GM19023 (cell line): ENCODE measurements around the gene ZNF354B.
"Not testable (repeated sequence)": the region's sequence is repeated elsewhere in the genome, so short reads cannot be mapped to it uniquely, and the experiment has no call there.

Source experiments
- ATAC-seq: cut with Tn5 transposase; IDR thresholded peaks from one replicate; pipeline ENCODE4 v1.9.1; 2021; ENCODE audit warnings: mild to moderate bottlenecking, moderate library complexity; ENCODE audit not compliant: unreplicated experiment

Gene ZNF354B

GRCh38 chr5:178883115-178883694 lies 23.5 kb downstream of the ZNF354B start:
- ATAC-seq, result not testable (repeated sequence)

GRCh38 chr5:178883815-178884430 lies 24.2 kb downstream of the ZNF354B start:
- no peak for ATAC-seq

GRCh38 chr5:178895615-178896571 lies 36.1 kb downstream of the ZNF354B start, which contains the start of gene ZFP2:
ZFP2 (plus strand) TSS chr5:178895913; CDS start chr5:178931314, 35,401 bp downstream.
- ATAC-seq, result no peak

- ATAC-seq, result no peak
These were observed 39.5 kb downstream of the ZNF354B start for GRCh38 chr5:178899289-178899688.

- ATAC-seq, result no peak
These were observed 43.1 kb downstream of the ZNF354B start for GRCh38 chr5:178902849-178903248.

GRCh38 chr5:178931846-178932760 lies 72.3 kb downstream of the ZNF354B start:
- ATAC-seq, result no peak
